CD4-positive, alpha-beta T cell (primary cell): Measurements from ENCODE around the gene RANBP9. TPM values are rescaled to one million over a fixed set of nuclear protein-coding genes. Genes with fewer than 3 reads are reported as not detected.

Experiments used
- ATAC-seq: fragments of 200-7000 bp; cut with Tn5 transposase; one replicate; pipeline ENCODE4 v1.10.0; 2022; ENCODE audit warnings: mild to moderate bottlenecking; ENCODE audit not compliant: poor library complexity
- CTCF ChIA-PET: fragments of 350-600 bp; sonication (Branson Sonifier 250); formaldehyde crosslinking; loops from one replicate; lab custom pipeline; 2021; ENCODE audit warnings: antibody characterized with exemption, inconsistent platforms; lab: Charles Lee
- POLR2A ChIA-PET: fragments of 350-600 bp; sonication (Branson Sonifier 250); formaldehyde crosslinking; loops from one replicate; lab custom pipeline; 2021; ENCODE audit warnings: antibody characterized with exemption, inconsistent platforms; lab: Charles Lee
- DNase-seq, 14 experiments: peaks; one replicate each; pipeline ENCODE4 v3.0.0-alpha.2; 2013 to 2020; ENCODE audit warnings: mixed read lengths in 2 of 14
- H3K27ac ChIP-seq, 2 donors: one replicate each; pipeline versions ENCODE4 v1.5.1 to v1.7.0; 2013; ENCODE audit warnings: low read length in 2 of 2, low read depth in 1 of 2, mild to moderate bottlenecking in 1 of 2
- H3K27me3 ChIP-seq, 2 experiments: 1 replicate in 1 of 2; 2 replicates in 1 of 2; pipeline versions ENCODE4 v1.6.1 to v1.7.0; 2013; ENCODE audit warnings: low read length in 2 of 2, control low read depth in 1 of 2, mild to moderate bottlenecking in 1 of 2, moderate library complexity in 1 of 2; ENCODE audit not compliant: insufficient read depth in 2 of 2, control insufficient read depth in 1 of 2
- H3K36me3 ChIP-seq: one replicate; pipeline ENCODE4 v1.6.1; 2013; ENCODE audit warnings: low read length, control low read depth; ENCODE audit not compliant: insufficient read depth
- H3K4me1 ChIP-seq: one replicate; pipeline ENCODE4 v1.6.1; 2013; ENCODE audit warnings: low read length, control low read depth; ENCODE audit not compliant: insufficient read depth
- H3K4me3 ChIP-seq: one replicate; pipeline ENCODE4 v1.5.1; 2013; ENCODE audit warnings: mild to moderate bottlenecking, low read length, moderate library complexity
- H3K9me3 ChIP-seq, 2 experiments: 1 replicate in 1 of 2; 2 replicates in 1 of 2; pipeline versions ENCODE4 v1.6.1 to v1.7.0; 2013; ENCODE audit warnings: low read length in 2 of 2, mild to moderate bottlenecking in 2 of 2, control low read depth in 1 of 2, moderate library complexity in 1 of 2; ENCODE audit not compliant: control insufficient read depth in 1 of 2, insufficient read depth in 1 of 2
- H3K27ac Mint-ChIP-seq: one replicate; pipeline ENCODE4 v1.8.0; 2020; ENCODE audit warnings: mixed read lengths
- H3K27me3 Mint-ChIP-seq: one replicate; pipeline ENCODE4 v1.8.0; 2021; ENCODE audit warnings: mixed read lengths
- H3K36me3 Mint-ChIP-seq: one replicate; pipeline ENCODE4 v1.8.0; 2021; ENCODE audit warnings: low read depth, mixed read lengths
- H3K4me1 Mint-ChIP-seq: one replicate; pipeline ENCODE4 v1.8.0; 2021; ENCODE audit warnings: low read depth, mixed read lengths
- H3K4me3 Mint-ChIP-seq: one replicate; pipeline ENCODE4 v1.8.0; 2020; ENCODE audit warnings: mild to moderate bottlenecking, mixed read lengths
- H3K9me3 Mint-ChIP-seq: one replicate; pipeline ENCODE4 v1.8.0; 2020; ENCODE audit warnings: mixed read lengths
- CTCF ChIP-seq: fragments of 200-600 bp; IDR thresholded peaks from one replicate; pipeline ENCODE4 v1.8.0; 2022; ENCODE audit warnings: antibody characterized with exemption, mild to moderate bottlenecking
- intact Hi-C, 2 experiments: fragments of 100-400 bp; cut with DNase I in 1 of 2; cut with micrococcal nuclease in 1 of 2; formaldehyde crosslinking; loops; one replicate each; pipeline versions ENCODE4 v1.15.1 to v1.9.0; 2023 to 2025; cut with DNase I, micrococcal nuclease
- total RNA-seq, 174 experiments: library from RNA in 2 of 174; stranded (reverse) in 2 of 174; gene quantifications; one replicate each; pipeline ENCODE4 v1.2.3 and lab custom pipeline; 2021 to 2026

RANBP9 gene
- total RNA-seq, 2 experiments from 2014 or later = 60.8 to 62.9 TPM

GRCh38 chr6:13754644-13755043 is 43.0 kb upstream of the RANBP9 start:
- H3K27ac ChIP-seq = no peak overlapping the region
- H3K9me3 ChIP-seq = no peaks in the 10 kb centered on the region
- no peaks in the 10 kb centered on the region for H3K36me3 Mint-ChIP-seq
- no peak overlapping the region for H3K4me3 Mint-ChIP-seq
- H3K27me3 Mint-ChIP-seq = no peaks in the 10 kb centered on the region
- ATAC-seq (no peak), DNase-seq (no peak)
- intact Hi-C loops = no loop called here
- ChIA-PET POLR2A (no interaction called here), CTCF (no interaction called here)
- no peak overlapping the region for H3K4me3 ChIP-seq
- H3K36me3 ChIP-seq = no peaks in the 10 kb centered on the region
- H3K9me3 Mint-ChIP-seq = no peaks in the 10 kb centered on the region
- H3K27me3 ChIP-seq = no peaks in the 10 kb centered on the region
- H3K4me1 ChIP-seq = peaks cover 4% of the 10 kb centered on the region
- TF ChIP-seq CTCF = no peak
- H3K27ac Mint-ChIP-seq = no peak overlapping the region
- no peaks in the 10 kb centered on the region for H3K4me1 Mint-ChIP-seq

GRCh38 chr6:13743736-13744127 is 32.1 kb upstream of the RANBP9 start:
- Histone ChIP-seq H3K27ac (no peak overlapping the region), H3K27me3 (no peaks in the 10 kb centered on the region), H3K36me3 (no peaks in the 10 kb centered on the region), H3K9me3 (peaks cover 0 to 27% of the 10 kb centered on the region in 2 experiments), H3K4me1 (peaks cover 8% of the 10 kb centered on the region), H3K4me3 (no peak overlapping the region)
- intact Hi-C loops = no loop called here
- peaks cover 4% of the 10 kb centered on the region for H3K4me1 Mint-ChIP-seq
- DNase-seq = no peak
- H3K27me3 Mint-ChIP-seq = no peaks in the 10 kb centered on the region
- CTCF ChIA-PET = no interaction called here
- POLR2A ChIA-PET = interaction anchor here (0.8 kb wide), 1 partner anchor 32 kb away, joined by 3 read pairs; the partner anchor contains the start of gene RANBP9
- no peak for ATAC-seq
- no peak overlapping the region for H3K27ac Mint-ChIP-seq
- no peaks in the 10 kb centered on the region for H3K36me3 Mint-ChIP-seq
- no peak overlapping the region for H3K4me3 Mint-ChIP-seq
- no peaks in the 10 kb centered on the region for H3K9me3 Mint-ChIP-seq
- TF ChIP-seq CTCF = no peak

GRCh38 chr6:13742961-13743735 is 31.5 kb upstream of the RANBP9 start:
- DNase-seq = no peak
- H3K27ac Mint-ChIP-seq = no peak overlapping the region
- no peaks in the 10 kb centered on the region for H3K27me3 ChIP-seq
- no peak overlapping the region for H3K27ac ChIP-seq
- H3K9me3 Mint-ChIP-seq = no peaks in the 10 kb centered on the region
- H3K36me3 Mint-ChIP-seq = no peaks in the 10 kb centered on the region
- peaks cover 5% of the 10 kb centered on the region for H3K4me1 ChIP-seq
- peaks cover 4% of the 10 kb centered on the region for H3K4me1 Mint-ChIP-seq
- ChIA-PET CTCF (no interaction called here), POLR2A (interaction anchor here (0.8 kb wide), 1 partner anchor 31 kb away, joined by 3 read pairs; the partner anchor contains the start of gene RANBP9)
- no peak for TF ChIP-seq CTCF
- intact Hi-C loops = no loop called here
- peaks cover 0 to 26% of the 10 kb centered on the region in 2 experiments for H3K9me3 ChIP-seq
- H3K4me3 Mint-ChIP-seq = no peak overlapping the region
- H3K27me3 Mint-ChIP-seq = no peaks in the 10 kb centered on the region
- H3K4me3 ChIP-seq = no peak overlapping the region
- no peaks in the 10 kb centered on the region for H3K36me3 ChIP-seq
- ATAC-seq = no peak
